ENCODE measurements around the gene MAN1C1.

Gene MAN1C1

GRCh38 chr1:25641329-25641725 lies 24.7 kb downstream of the MAN1C1 start:
- Histone ChIP-seq H3K4me3 (ENCODE audit: low read depth, low read length) (no peak overlapping the region), H3K4me1 (ENCODE audit: control insufficient read depth, insufficient read depth, low read length) (peaks cover 18% of the 10 kb centered on the region), H3K9ac (ENCODE audit: low read length) (no peak overlapping the region), H3K36me3 (ENCODE audit: control insufficient read depth, insufficient read depth, low read length) (no peaks in the 10 kb centered on the region; the same call in 1 of the 2 replicates), H3K27ac (ENCODE audit: low read depth, low read length) (no peak overlapping the region), H3K27me3 (ENCODE audit: control insufficient read depth, insufficient read depth, low read length) (no peaks in the 10 kb centered on the region), H3K9me3 (ENCODE audit: control insufficient read depth, insufficient read depth, low read depth, low read length) (peaks cover 7% of the 10 kb centered on the region; the same call in 1 of the 2 replicates)

- Histone ChIP-seq H3K9ac (ENCODE audit: low read length) (no peak overlapping the region), H3K4me3 (ENCODE audit: low read depth, low read length) (no peak overlapping the region), H3K9me3 (ENCODE audit: control insufficient read depth, insufficient read depth, low read depth, low read length) (no peaks in the 10 kb centered on the region), H3K36me3 (ENCODE audit: control insufficient read depth, insufficient read depth, low read length) (no peaks in the 10 kb centered on the region; the same call in 1 of the 2 replicates), H3K27ac (ENCODE audit: low read depth, low read length) (no peak overlapping the region), H3K4me1 (ENCODE audit: control insufficient read depth, insufficient read depth, low read length) (peaks cover 18% of the 10 kb centered on the region), H3K27me3 (ENCODE audit: control insufficient read depth, insufficient read depth, low read length) (no peaks in the 10 kb centered on the region)
These were observed 25.5 kb downstream of the MAN1C1 start for GRCh38 chr1:25641931-25642573.

GRCh38 chr1:25642574-25643108 lies 26.1 kb downstream of the MAN1C1 start:
- no peak overlapping the region for H3K9ac ChIP-seq (ENCODE audit: low read length)
- H3K36me3 ChIP-seq (ENCODE audit: control insufficient read depth, insufficient read depth, low read length), result no peaks in the 10 kb centered on the region; the same call in 1 of the 2 replicates
- peaks cover 18% of the 10 kb centered on the region for H3K4me1 ChIP-seq (ENCODE audit: control insufficient read depth, insufficient read depth, low read length)
- H3K4me3 ChIP-seq (ENCODE audit: low read depth, low read length), result no peak overlapping the region
- no peaks in the 10 kb centered on the region for H3K27me3 ChIP-seq (ENCODE audit: control insufficient read depth, insufficient read depth, low read length)
- no peak overlapping the region for H3K27ac ChIP-seq (ENCODE audit: low read depth, low read length)
- H3K9me3 ChIP-seq (ENCODE audit: control insufficient read depth, insufficient read depth, low read depth, low read length), result no peaks in the 10 kb centered on the region

GRCh38 chr1:25643929-25644328 lies 27.3 kb downstream of the MAN1C1 start:
- Histone ChIP-seq H3K4me1 (ENCODE audit: control insufficient read depth, insufficient read depth, low read length) (peaks cover 18% of the 10 kb centered on the region), H3K27me3 (ENCODE audit: control insufficient read depth, insufficient read depth, low read length) (no peaks in the 10 kb centered on the region), H3K4me3 (ENCODE audit: low read depth, low read length) (no peak overlapping the region), H3K27ac (ENCODE audit: low read depth, low read length) (no peak overlapping the region), H3K9me3 (ENCODE audit: control insufficient read depth, insufficient read depth, low read depth, low read length) (no peaks in the 10 kb centered on the region), H3K36me3 (ENCODE audit: control insufficient read depth, insufficient read depth, low read length) (no peaks in the 10 kb centered on the region; the same call in 1 of the 2 replicates), H3K9ac (ENCODE audit: low read length) (no peak overlapping the region)

- no peaks in the 10 kb centered on the region; the same call in 1 of the 2 replicates for H3K36me3 ChIP-seq (ENCODE audit: control insufficient read depth, insufficient read depth, low read length)
- no peak overlapping the region for H3K9ac ChIP-seq (ENCODE audit: low read length)
- no peaks in the 10 kb centered on the region for H3K9me3 ChIP-seq (ENCODE audit: control insufficient read depth, insufficient read depth, low read depth, low read length)
- no peak overlapping the region for H3K4me3 ChIP-seq (ENCODE audit: low read depth, low read length)
- no peaks in the 10 kb centered on the region for H3K27me3 ChIP-seq (ENCODE audit: control insufficient read depth, insufficient read depth, low read length)
- H3K27ac ChIP-seq (ENCODE audit: low read depth, low read length), result no peak overlapping the region
- H3K4me1 ChIP-seq (ENCODE audit: control insufficient read depth, insufficient read depth, low read length), result peaks cover 18% of the 10 kb centered on the region
These were observed 28.4 kb downstream of the MAN1C1 start for GRCh38 chr1:25644962-25645361.

GRCh38 chr1:25645637-25646400 lies 29.2 kb downstream of the MAN1C1 start:
- H3K4me3 ChIP-seq (ENCODE audit: low read depth, low read length), result no peak overlapping the region
- H3K9ac ChIP-seq (ENCODE audit: low read length), result no peak overlapping the region
- H3K27ac ChIP-seq (ENCODE audit: low read depth, low read length), result no peak overlapping the region
- H3K27me3 ChIP-seq (ENCODE audit: control insufficient read depth, insufficient read depth, low read length), result no peaks in the 10 kb centered on the region
- H3K36me3 ChIP-seq (ENCODE audit: control insufficient read depth, insufficient read depth, low read length), result no peaks in the 10 kb centered on the region; the same call in 1 of the 2 replicates
- peaks cover 14% of the 10 kb centered on the region; the same call in 1 of the 2 replicates for H3K4me1 ChIP-seq (ENCODE audit: control insufficient read depth, insufficient read depth, low read length)
- H3K9me3 ChIP-seq (ENCODE audit: control insufficient read depth, insufficient read depth, low read depth, low read length), result no peaks in the 10 kb centered on the region

- no peak overlapping the region for H3K4me3 ChIP-seq (ENCODE audit: low read depth, low read length)
- H3K27ac ChIP-seq (ENCODE audit: low read depth, low read length), result no peak overlapping the region
- no peak overlapping the region for H3K9ac ChIP-seq (ENCODE audit: low read length)
- peaks cover 2% of the 10 kb centered on the region; the same call in 1 of the 2 replicates for H3K4me1 ChIP-seq (ENCODE audit: control insufficient read depth, insufficient read depth, low read length)
- H3K9me3 ChIP-seq (ENCODE audit: control insufficient read depth, insufficient read depth, low read depth, low read length), result no peaks in the 10 kb centered on the region
- H3K27me3 ChIP-seq (ENCODE audit: control insufficient read depth, insufficient read depth, low read length), result no peaks in the 10 kb centered on the region
- H3K36me3 ChIP-seq (ENCODE audit: control insufficient read depth, insufficient read depth, low read length), result no peaks in the 10 kb centered on the region; the same call in 1 of the 2 replicates
These were observed 30.5 kb downstream of the MAN1C1 start for GRCh38 chr1:25647106-25647505.

- Histone ChIP-seq H3K9ac (ENCODE audit: low read length) (no peak overlapping the region), H3K9me3 (ENCODE audit: control insufficient read depth, insufficient read depth, low read depth, low read length) (no peaks in the 10 kb centered on the region), H3K4me1 (ENCODE audit: control insufficient read depth, insufficient read depth, low read length) (no peaks in the 10 kb centered on the region), H3K27me3 (ENCODE audit: control insufficient read depth, insufficient read depth, low read length) (no peaks in the 10 kb centered on the region), H3K4me3 (ENCODE audit: low read depth, low read length) (no peak overlapping the region), H3K27ac (ENCODE audit: low read depth, low read length) (no peak overlapping the region), H3K36me3 (ENCODE audit: control insufficient read depth, insufficient read depth, low read length) (no peaks in the 10 kb centered on the region; the same call in 1 of the 2 replicates)
These were observed 31.3 kb downstream of the MAN1C1 start for GRCh38 chr1:25647863-25648262.

- Histone ChIP-seq H3K9ac (ENCODE audit: low read length) (no peak overlapping the region), H3K27ac (ENCODE audit: low read depth, low read length) (no peak overlapping the region), H3K4me3 (ENCODE audit: low read depth, low read length) (no peak overlapping the region), H3K4me1 (ENCODE audit: control insufficient read depth, insufficient read depth, low read length) (no peaks in the 10 kb centered on the region), H3K9me3 (ENCODE audit: control insufficient read depth, insufficient read depth, low read depth, low read length) (no peaks in the 10 kb centered on the region), H3K27me3 (ENCODE audit: control insufficient read depth, insufficient read depth, low read length) (no peaks in the 10 kb centered on the region), H3K36me3 (ENCODE audit: control insufficient read depth, insufficient read depth, low read length) (no peaks in the 10 kb centered on the region; the same call in 1 of the 2 replicates)
These were observed 32.3 kb downstream of the MAN1C1 start for GRCh38 chr1:25648681-25649440.

GRCh38 chr1:25649505-25650288 lies 33.1 kb downstream of the MAN1C1 start:
- Histone ChIP-seq H3K27me3 (ENCODE audit: control insufficient read depth, insufficient read depth, low read length) (no peaks in the 10 kb centered on the region), H3K9ac (ENCODE audit: low read length) (no peak overlapping the region), H3K4me3 (ENCODE audit: low read depth, low read length) (no peak overlapping the region), H3K36me3 (ENCODE audit: control insufficient read depth, insufficient read depth, low read length) (no peaks in the 10 kb centered on the region; the same call in 1 of the 2 replicates), H3K4me1 (ENCODE audit: control insufficient read depth, insufficient read depth, low read length) (no peaks in the 10 kb centered on the region), H3K27ac (ENCODE audit: low read depth, low read length) (no peak overlapping the region), H3K9me3 (ENCODE audit: control insufficient read depth, insufficient read depth, low read depth, low read length) (no peaks in the 10 kb centered on the region)
